Erythroblast (primary cell): Measurements from ENCODE around the gene GAK.

Source experiments
- GATA1 ChIP-seq: IDR thresholded peaks from 2 replicates; pipeline ENCODE4 v1.6.1; 2011; ENCODE audit warnings: low read depth, mild to moderate bottlenecking, control low read depth, low read length, moderate library complexity
- POLR2A ChIP-seq: IDR thresholded peaks from 2 replicates; pipeline ENCODE4 v1.6.1; 2011; ENCODE audit warnings: mild to moderate bottlenecking, low read length

- TF ChIP-seq POLR2A (no peak), GATA1 (no peak)
Measured at GRCh38 chr4:808860-809570, 123.1 kb downstream of the GAK start.
